22Rv1 (cell line): ENCODE data around the gene TMEM255B.

ENCODE experiments used
- CTCF ChIP-seq: fragments of 450-650 bp; IDR thresholded peaks from 2 replicates; pipeline ENCODE4 v1.5.1; 2017; ENCODE audit warnings: mild to moderate bottlenecking
- ZFX ChIP-seq: fragments of 450-650 bp; IDR thresholded peaks from 2 replicates; pipeline ENCODE4 v1.6.1; 2017; ENCODE audit warnings: antibody characterized with exemption, borderline replicate concordance

- TF ChIP-seq CTCF (no peak), ZFX (no peak)
Measured at GRCh38 chr13:113754242-113754641, 4.8 kb upstream of the TMEM255B start.
